Ishikawa (cell line): ENCODE measurements around the gene PTPA.

ENCODE experiments used
- CEBPB ChIP-seq: IDR thresholded peaks from 2 replicates; pipeline ENCODE4 v1.6.1; 2012
- CREB1 ChIP-seq: IDR thresholded peaks from 2 replicates; pipeline ENCODE4 v1.6.1; 2012; ENCODE audit warnings: low read depth
- EP300 ChIP-seq: IDR thresholded peaks from 2 replicates; pipeline ENCODE4 v1.6.1; 2012; ENCODE audit warnings: borderline replicate concordance
- REST ChIP-seq: IDR thresholded peaks from 2 replicates; pipeline ENCODE4 v1.6.1; 2012; ENCODE audit warnings: low read depth, mild to moderate bottlenecking

GRCh38 chr9:129109952-129110739 is 1.1 kb upstream of the PTPA start:
- no peak for TF ChIP-seq CREB1
- no peak for TF ChIP-seq CEBPB
- no peak for TF ChIP-seq REST
- no peak for TF ChIP-seq EP300
